ENCODE results near the gene TUT7. TPM values are rescaled to one million over a fixed set of nuclear protein-coding genes. Genes with fewer than 3 reads are reported as not detected.

The TUT7 gene
- total and polyA plus RNA-seq, 2 experiments from 2014 or later, result 16.5 to 18.8 TPM

DNA sequence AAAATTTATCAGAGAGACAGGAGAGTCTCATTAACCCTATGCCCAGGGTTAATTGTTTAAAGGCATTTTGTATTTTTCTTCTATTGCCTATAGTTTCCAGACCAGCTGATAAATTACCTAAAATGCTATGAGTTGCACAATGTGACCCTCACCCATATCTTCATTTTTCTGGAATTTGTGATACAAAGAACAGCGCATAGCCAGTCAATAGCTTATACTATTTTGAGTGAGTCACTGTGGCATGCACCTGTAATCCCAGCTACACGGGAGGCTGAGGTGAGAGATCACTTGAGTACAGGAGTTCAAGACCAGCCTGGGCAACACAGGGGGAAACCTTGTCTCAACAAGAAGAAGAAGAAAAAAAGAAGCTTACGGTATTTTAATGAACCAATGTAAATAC is 97.6 kb downstream of the TUT7 start:
- H2AFZ ChIP-seq, result no peak overlapping the region
- in situ Hi-C loops (cut with MboI), result no loop called here
- WGBS, 2 experiments (ENCODE audit: low coverage in 1 of 2, low lambda C conversion rate in 2 of 2, missing lambda C conversion rate in 2 of 2), result 96 to 98% methylated on average over 3 of the region's 3 CpGs

DNA sequence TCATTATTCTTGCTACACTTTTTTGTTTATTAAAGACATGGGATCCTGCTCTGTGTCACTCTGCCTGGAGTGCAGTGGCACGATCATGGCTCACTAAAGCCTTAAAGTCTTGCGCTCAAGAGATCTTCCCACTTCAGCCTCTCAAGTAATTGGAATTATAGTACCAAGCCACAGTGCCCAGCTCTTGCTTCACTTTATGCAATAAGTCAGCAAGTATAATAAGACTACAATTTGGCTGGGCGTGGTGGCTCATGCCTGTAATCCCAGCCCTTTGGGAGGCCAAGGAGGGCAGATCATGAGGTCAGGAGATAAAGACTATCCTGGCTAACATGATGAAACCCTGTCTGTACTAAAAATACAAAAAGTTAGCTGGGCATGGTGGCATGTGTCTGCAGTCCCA is 100.6 kb downstream of the TUT7 start:
- no peaks in the 10 kb centered on the region for H3K27me3 ChIP-seq (replicated peaks; ENCODE audit: insufficient read depth)
- no peak overlapping the region for H3K4me3 ChIP-seq
- no peaks in the 10 kb centered on the region for H3K79me2 ChIP-seq (ENCODE audit: insufficient read depth)
- H3K36me3 ChIP-seq (ENCODE audit: low read depth), result no peaks in the 10 kb centered on the region
- no peak overlapping the region for H3K27ac ChIP-seq
- no peaks in the 10 kb centered on the region for H3K4me1 ChIP-seq (ENCODE audit: insufficient read depth)
- H4K20me1 ChIP-seq (ENCODE audit: insufficient read depth), result no peaks in the 10 kb centered on the region
- in situ Hi-C loops (cut with MboI), result no loop called here
- no peak for DNase-seq
- no peaks in the 10 kb centered on the region for H3K9me2 ChIP-seq (ENCODE audit: insufficient read depth)
- H3K4me2 ChIP-seq (ENCODE audit: unreplicated experiment), result no peak overlapping the region
- 95 to 100% methylated on average over 3 of the region's 3 CpGs for WGBS, 2 experiments (ENCODE audit: low coverage in 1 of 2, low lambda C conversion rate in 2 of 2, missing lambda C conversion rate in 2 of 2)
- no peaks in the 10 kb centered on the region for H3F3A ChIP-seq (ENCODE audit: insufficient read depth)
- no peak overlapping the region for H3K9ac ChIP-seq
- TF ChIP-seq EZH2phosphoT487 (IDR thresholded peaks at IDR 0.05; ENCODE audit: insufficient read depth, low read depth), result no peak
- TF ChIP-seq EZH2 (IDR thresholded peaks at IDR 0.05; ENCODE audit: insufficient read depth, poor library complexity, severe bottlenecking), result no peak
- no peak overlapping the region for H2AFZ ChIP-seq
- no peaks in the 10 kb centered on the region for H3K9me3 ChIP-seq (ENCODE audit: low read depth)

More for the DNA sequence above, 97.6 kb downstream of the TUT7 start:
- Histone ChIP-seq H3K9ac (no peak overlapping the region), H3F3A (ENCODE audit: insufficient read depth) (no peaks in the 10 kb centered on the region), H3K79me2 (ENCODE audit: insufficient read depth) (no peaks in the 10 kb centered on the region), H3K27ac (no peak overlapping the region), H3K27me3 (replicated peaks; ENCODE audit: insufficient read depth) (no peaks in the 10 kb centered on the region), H3K36me3 (ENCODE audit: low read depth) (no peaks in the 10 kb centered on the region), H3K4me1 (ENCODE audit: insufficient read depth) (no peaks in the 10 kb centered on the region), H4K20me1 (ENCODE audit: insufficient read depth) (no peaks in the 10 kb centered on the region), H3K9me2 (ENCODE audit: insufficient read depth) (no peaks in the 10 kb centered on the region), H3K4me2 (ENCODE audit: unreplicated experiment) (no peak overlapping the region), H3K9me3 (ENCODE audit: low read depth) (no peaks in the 10 kb centered on the region), H3K4me3 (no peak overlapping the region)
- TF ChIP-seq EZH2 (IDR thresholded peaks at IDR 0.05; ENCODE audit: insufficient read depth, poor library complexity, severe bottlenecking) (no peak), EZH2phosphoT487 (IDR thresholded peaks at IDR 0.05; ENCODE audit: insufficient read depth, low read depth) (no peak)
- DNase-seq, result no peak

DNA sequence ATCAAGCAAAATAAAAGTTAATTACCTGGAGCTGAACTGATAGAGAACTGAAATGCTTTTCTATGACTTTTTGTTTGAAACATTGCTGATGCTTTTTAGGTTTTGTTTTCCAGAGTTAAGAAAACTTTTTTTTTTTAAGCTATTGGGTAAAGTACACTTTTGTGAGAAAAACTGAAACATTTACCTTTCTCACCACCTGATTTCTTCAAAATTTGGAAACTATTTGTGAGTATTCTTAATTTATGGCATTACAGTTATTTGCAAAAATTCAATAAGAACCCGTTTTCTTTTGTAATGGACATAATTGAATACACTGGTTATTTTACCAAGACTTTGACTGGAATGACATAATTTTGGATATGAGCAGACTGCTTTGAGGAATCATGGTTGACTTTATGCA is 101.3 kb downstream of the TUT7 start:
- Histone ChIP-seq H2AFZ (no peak overlapping the region), H3F3A (ENCODE audit: insufficient read depth) (no peaks in the 10 kb centered on the region), H3K27me3 (replicated peaks; ENCODE audit: insufficient read depth) (no peaks in the 10 kb centered on the region), H3K9me3 (ENCODE audit: low read depth) (no peaks in the 10 kb centered on the region), H3K4me1 (ENCODE audit: insufficient read depth) (no peaks in the 10 kb centered on the region), H3K79me2 (ENCODE audit: insufficient read depth) (no peaks in the 10 kb centered on the region), H3K9ac (no peak overlapping the region), H3K4me2 (ENCODE audit: unreplicated experiment) (no peak overlapping the region), H3K27ac (no peak overlapping the region), H3K9me2 (ENCODE audit: insufficient read depth) (no peaks in the 10 kb centered on the region), H3K36me3 (ENCODE audit: low read depth) (no peaks in the 10 kb centered on the region), H4K20me1 (ENCODE audit: insufficient read depth) (no peaks in the 10 kb centered on the region), H3K4me3 (no peak overlapping the region)
- no peak for DNase-seq
- in situ Hi-C loops (cut with MboI), result no loop called here
- TF ChIP-seq EZH2 (IDR thresholded peaks at IDR 0.05; ENCODE audit: insufficient read depth, poor library complexity, severe bottlenecking) (no peak), EZH2phosphoT487 (IDR thresholded peaks at IDR 0.05; ENCODE audit: insufficient read depth, low read depth) (no peak)
- WGBS, 2 experiments (ENCODE audit: low coverage in 1 of 2, low lambda C conversion rate in 2 of 2, missing lambda C conversion rate in 2 of 2), result 92 to 94% methylated on average over 1 of the region's 1 CpG

DNA sequence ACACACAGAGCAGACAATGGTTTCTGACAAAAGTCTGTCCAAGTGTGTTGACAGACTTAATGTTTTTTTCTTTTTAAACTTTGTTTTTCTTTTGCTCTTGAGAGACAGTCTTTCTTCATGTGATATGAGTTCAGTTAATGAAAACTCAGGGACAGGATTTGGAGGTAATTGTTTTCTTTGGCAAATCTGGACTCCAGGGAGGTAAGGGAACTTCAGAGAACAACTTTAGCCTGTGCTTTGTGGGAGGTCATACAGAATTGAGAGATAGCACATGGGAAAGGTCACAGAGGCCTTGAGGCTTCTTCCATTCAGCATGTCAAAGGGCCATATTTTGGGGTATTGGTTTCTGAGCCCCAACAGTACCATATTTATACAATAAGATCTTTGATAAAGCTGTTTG is 104.1 kb downstream of the TUT7 start:
- Histone ChIP-seq H3K36me3 (ENCODE audit: low read depth) (no peaks in the 10 kb centered on the region), H3K4me3 (no peak overlapping the region), H4K20me1 (ENCODE audit: insufficient read depth) (no peaks in the 10 kb centered on the region), H2AFZ (no peak overlapping the region), H3K9me2 (ENCODE audit: insufficient read depth) (no peaks in the 10 kb centered on the region), H3K27me3 (replicated peaks; ENCODE audit: insufficient read depth) (no peaks in the 10 kb centered on the region), H3K79me2 (ENCODE audit: insufficient read depth) (no peaks in the 10 kb centered on the region), H3F3A (ENCODE audit: insufficient read depth) (no peaks in the 10 kb centered on the region), H3K4me2 (ENCODE audit: unreplicated experiment) (no peak overlapping the region), H3K9me3 (ENCODE audit: low read depth) (no peaks in the 10 kb centered on the region), H3K9ac (no peak overlapping the region), H3K4me1 (ENCODE audit: insufficient read depth) (no peaks in the 10 kb centered on the region), H3K27ac (no peak overlapping the region)
- DNase-seq, result no peak
- no peak for TF ChIP-seq EZH2 (IDR thresholded peaks at IDR 0.05; ENCODE audit: insufficient read depth, poor library complexity, severe bottlenecking)
- no peak for TF ChIP-seq EZH2phosphoT487 (IDR thresholded peaks at IDR 0.05; ENCODE audit: insufficient read depth, low read depth)
- in situ Hi-C loops (cut with MboI), result no loop called here

DNA sequence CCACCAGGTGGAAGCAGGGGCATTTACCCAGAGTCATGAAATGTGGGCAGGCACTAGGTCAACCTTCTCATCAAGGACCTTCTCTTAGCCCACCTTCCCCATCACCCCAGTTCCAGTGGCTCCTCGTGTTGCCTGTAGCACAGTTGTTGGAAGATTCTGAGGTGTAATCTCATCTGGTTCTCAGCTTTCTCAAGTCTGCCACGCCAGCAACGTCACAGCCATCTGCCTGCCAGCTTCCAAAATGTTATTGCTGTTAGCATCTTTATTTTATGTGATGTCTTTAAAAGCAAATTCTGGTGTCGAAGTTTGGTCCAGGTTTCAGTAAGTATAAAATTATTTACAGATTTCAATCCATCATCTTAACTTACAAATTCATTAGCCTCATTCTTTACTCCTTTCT is 105.5 kb downstream of the TUT7 start:
- 37 to 38% methylated on average over 4 of the region's 4 CpGs for WGBS, 2 experiments (ENCODE audit: low coverage in 1 of 2, low lambda C conversion rate in 2 of 2, missing lambda C conversion rate in 2 of 2)
- Histone ChIP-seq H3F3A (ENCODE audit: insufficient read depth) (no peaks in the 10 kb centered on the region), H3K27ac (no peak overlapping the region), H4K20me1 (ENCODE audit: insufficient read depth) (no peaks in the 10 kb centered on the region), H3K9me3 (ENCODE audit: low read depth) (no peaks in the 10 kb centered on the region), H3K27me3 (replicated peaks; ENCODE audit: insufficient read depth) (no peaks in the 10 kb centered on the region), H3K4me1 (ENCODE audit: insufficient read depth) (no peaks in the 10 kb centered on the region), H3K79me2 (ENCODE audit: insufficient read depth) (no peaks in the 10 kb centered on the region), H3K4me3 (no peak overlapping the region), H3K36me3 (ENCODE audit: low read depth) (no peaks in the 10 kb centered on the region), H3K4me2 (ENCODE audit: unreplicated experiment) (no peak overlapping the region), H2AFZ (no peak overlapping the region), H3K9me2 (ENCODE audit: insufficient read depth) (no peaks in the 10 kb centered on the region), H3K9ac (no peak overlapping the region)
- no peak for DNase-seq
- in situ Hi-C loops (cut with MboI), result no loop called here
- TF ChIP-seq EZH2 (IDR thresholded peaks at IDR 0.05; ENCODE audit: insufficient read depth, poor library complexity, severe bottlenecking), result no peak
- TF ChIP-seq EZH2phosphoT487 (IDR thresholded peaks at IDR 0.05; ENCODE audit: insufficient read depth, low read depth), result no peak
